MM.1S (cell line): ENCODE measurements around the gene REC114.

ENCODE experiments used
- CTCF ChIP-seq: fragments of 300-600 bp; sonication (generic); IDR thresholded peaks from 2 replicates; pipeline ENCODE4 v1.5.1; 2016; ENCODE audit warnings: antibody characterized with exemption, low read length, mixed read lengths
- EZH2 ChIP-seq: fragments of 300-600 bp; sonication (generic); optimal IDR thresholded peaks from 2 replicates; pipeline ENCODE3; 2017; ENCODE audit warnings: low read depth, mild to moderate bottlenecking, antibody characterized with exemption, low read length, mixed read lengths

- no peak for TF ChIP-seq CTCF
- TF ChIP-seq EZH2, result no peak
These were observed 98.5 kb downstream of the REC114 start for GRCh38 chr15:73541479-73541878.
